HL-60 (cell line): ENCODE data around the gene UGT2A1.

Experiments
- DNase-seq, 2 experiments: peaks; one replicate each; pipeline ENCODE4 v3.0.0-alpha.2; 2010 to 2020; ENCODE audit warnings: low read depth in 1 of 2, low spot score in 1 of 2
- H3K27ac ChIP-seq: fragments of 250-450 bp; sonication (Bioruptor Pico); replicated peaks from 2 replicates; pipeline ENCODE4 v1.5.1; 2020; ENCODE audit warnings: mild to moderate bottlenecking, moderate library complexity
- H3K27me3 ChIP-seq: fragments of 250-450 bp; sonication (Bioruptor Pico); 2 replicates; pipeline ENCODE4 v1.5.1; 2021; ENCODE audit warnings: mild to moderate bottlenecking, moderate library complexity; ENCODE audit not compliant: insufficient read depth, poor library complexity, severe bottlenecking
- H3K4me3 ChIP-seq: replicated peaks from 2 replicates; pipeline ENCODE4 v1.5.1; 2011; ENCODE audit warnings: mild to moderate bottlenecking, control low read depth, low read length; ENCODE audit not compliant: insufficient read depth
- GABPA ChIP-seq: IDR thresholded peaks from 2 replicates; pipeline ENCODE4 v1.6.1; 2012; ENCODE audit warnings: low read depth
- POLR2AphosphoS5 ChIP-seq: IDR thresholded peaks from 2 replicates; pipeline ENCODE4 v1.6.1; 2012; ENCODE audit warnings: low read depth
- SPI1 ChIP-seq: IDR thresholded peaks from 2 replicates; pipeline ENCODE4 v1.6.1; 2012; ENCODE audit warnings: low read depth, mild to moderate bottlenecking, borderline replicate concordance
- TF ChIP-seq, protein P1 (sequence below): IDR thresholded peaks from one replicate; pipeline ENCODE4 v1.5.1; 2011; ENCODE audit warnings: low read length, control low read depth, inconsistent platforms; ENCODE audit not compliant: insufficient read depth
- TF ChIP-seq, protein P2 (sequence below): IDR thresholded peaks from 2 replicates; pipeline ENCODE4 v1.6.1; 2012; ENCODE audit warnings: low read depth; ENCODE audit not compliant: insufficient replicate concordance

UGT2A1 gene

DNA sequence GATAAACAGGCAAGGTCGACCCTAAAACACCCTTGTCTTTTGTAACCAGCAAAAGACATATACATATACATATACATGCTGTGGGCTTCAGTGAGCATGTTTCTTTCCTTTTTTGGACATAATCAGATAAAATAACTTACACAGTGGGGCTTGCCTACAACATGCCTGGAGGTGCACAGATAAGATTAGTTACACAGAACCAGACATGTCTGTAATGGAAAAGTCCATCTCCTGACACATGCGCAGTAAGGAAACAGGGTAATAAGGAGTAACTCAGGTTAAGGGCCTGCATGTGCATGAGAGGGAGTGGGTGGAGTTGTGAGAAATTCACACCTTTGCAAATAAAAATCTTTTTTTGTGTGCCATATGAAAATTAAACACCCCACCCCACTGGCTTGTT lies 3.4 kb downstream of the UGT2A1 start:
- H3K27me3 ChIP-seq, result no peaks in the 10 kb centered on the region
- no peak for DNase-seq
- TF ChIP-seq, protein P1, sequence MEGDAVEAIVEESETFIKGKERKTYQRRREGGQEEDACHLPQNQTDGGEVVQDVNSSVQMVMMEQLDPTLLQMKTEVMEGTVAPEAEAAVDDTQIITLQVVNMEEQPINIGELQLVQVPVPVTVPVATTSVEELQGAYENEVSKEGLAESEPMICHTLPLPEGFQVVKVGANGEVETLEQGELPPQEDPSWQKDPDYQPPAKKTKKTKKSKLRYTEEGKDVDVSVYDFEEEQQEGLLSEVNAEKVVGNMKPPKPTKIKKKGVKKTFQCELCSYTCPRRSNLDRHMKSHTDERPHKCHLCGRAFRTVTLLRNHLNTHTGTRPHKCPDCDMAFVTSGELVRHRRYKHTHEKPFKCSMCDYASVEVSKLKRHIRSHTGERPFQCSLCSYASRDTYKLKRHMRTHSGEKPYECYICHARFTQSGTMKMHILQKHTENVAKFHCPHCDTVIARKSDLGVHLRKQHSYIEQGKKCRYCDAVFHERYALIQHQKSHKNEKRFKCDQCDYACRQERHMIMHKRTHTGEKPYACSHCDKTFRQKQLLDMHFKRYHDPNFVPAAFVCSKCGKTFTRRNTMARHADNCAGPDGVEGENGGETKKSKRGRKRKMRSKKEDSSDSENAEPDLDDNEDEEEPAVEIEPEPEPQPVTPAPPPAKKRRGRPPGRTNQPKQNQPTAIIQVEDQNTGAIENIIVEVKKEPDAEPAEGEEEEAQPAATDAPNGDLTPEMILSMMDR, result no peak
- no peak for TF ChIP-seq SPI1
- TF ChIP-seq, protein P2, sequence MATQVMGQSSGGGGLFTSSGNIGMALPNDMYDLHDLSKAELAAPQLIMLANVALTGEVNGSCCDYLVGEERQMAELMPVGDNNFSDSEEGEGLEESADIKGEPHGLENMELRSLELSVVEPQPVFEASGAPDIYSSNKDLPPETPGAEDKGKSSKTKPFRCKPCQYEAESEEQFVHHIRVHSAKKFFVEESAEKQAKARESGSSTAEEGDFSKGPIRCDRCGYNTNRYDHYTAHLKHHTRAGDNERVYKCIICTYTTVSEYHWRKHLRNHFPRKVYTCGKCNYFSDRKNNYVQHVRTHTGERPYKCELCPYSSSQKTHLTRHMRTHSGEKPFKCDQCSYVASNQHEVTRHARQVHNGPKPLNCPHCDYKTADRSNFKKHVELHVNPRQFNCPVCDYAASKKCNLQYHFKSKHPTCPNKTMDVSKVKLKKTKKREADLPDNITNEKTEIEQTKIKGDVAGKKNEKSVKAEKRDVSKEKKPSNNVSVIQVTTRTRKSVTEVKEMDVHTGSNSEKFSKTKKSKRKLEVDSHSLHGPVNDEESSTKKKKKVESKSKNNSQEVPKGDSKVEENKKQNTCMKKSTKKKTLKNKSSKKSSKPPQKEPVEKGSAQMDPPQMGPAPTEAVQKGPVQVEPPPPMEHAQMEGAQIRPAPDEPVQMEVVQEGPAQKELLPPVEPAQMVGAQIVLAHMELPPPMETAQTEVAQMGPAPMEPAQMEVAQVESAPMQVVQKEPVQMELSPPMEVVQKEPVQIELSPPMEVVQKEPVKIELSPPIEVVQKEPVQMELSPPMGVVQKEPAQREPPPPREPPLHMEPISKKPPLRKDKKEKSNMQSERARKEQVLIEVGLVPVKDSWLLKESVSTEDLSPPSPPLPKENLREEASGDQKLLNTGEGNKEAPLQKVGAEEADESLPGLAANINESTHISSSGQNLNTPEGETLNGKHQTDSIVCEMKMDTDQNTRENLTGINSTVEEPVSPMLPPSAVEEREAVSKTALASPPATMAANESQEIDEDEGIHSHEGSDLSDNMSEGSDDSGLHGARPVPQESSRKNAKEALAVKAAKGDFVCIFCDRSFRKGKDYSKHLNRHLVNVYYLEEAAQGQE, result no peak
- no peak for TF ChIP-seq GABPA
- TF ChIP-seq POLR2AphosphoS5, result no peak
- no peak overlapping the region for H3K27ac ChIP-seq
- no peak overlapping the region for H3K4me3 ChIP-seq

DNA sequence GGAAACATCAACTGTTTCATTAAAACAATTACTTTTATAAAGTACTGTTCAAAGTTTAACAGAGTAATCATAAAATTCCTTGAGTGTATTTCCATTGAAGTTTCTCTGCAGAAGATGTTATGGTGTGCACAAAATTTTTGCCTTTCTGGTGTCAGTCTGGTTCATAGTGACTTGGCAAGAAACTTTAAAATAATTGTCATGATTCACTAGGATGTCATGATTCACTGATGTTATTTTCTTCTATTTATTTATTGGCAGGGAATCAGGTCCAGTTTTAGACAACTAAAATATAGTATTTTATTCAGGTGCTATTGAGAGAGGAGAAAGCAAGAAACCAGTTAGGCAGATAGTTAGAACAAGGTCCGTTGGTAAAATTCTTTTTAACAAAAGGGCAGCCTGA lies 3.8 kb downstream of the UGT2A1 start:
- TF ChIP-seq SPI1, result no peak
- no peak for TF ChIP-seq GABPA
- TF ChIP-seq, protein P1, result no peak
- TF ChIP-seq, protein P2, result no peak
- no peak for TF ChIP-seq POLR2AphosphoS5
- no peak overlapping the region for H3K4me3 ChIP-seq
- H3K27ac ChIP-seq, result no peak overlapping the region
- no peaks in the 10 kb centered on the region for H3K27me3 ChIP-seq
- no peak for DNase-seq

DNA sequence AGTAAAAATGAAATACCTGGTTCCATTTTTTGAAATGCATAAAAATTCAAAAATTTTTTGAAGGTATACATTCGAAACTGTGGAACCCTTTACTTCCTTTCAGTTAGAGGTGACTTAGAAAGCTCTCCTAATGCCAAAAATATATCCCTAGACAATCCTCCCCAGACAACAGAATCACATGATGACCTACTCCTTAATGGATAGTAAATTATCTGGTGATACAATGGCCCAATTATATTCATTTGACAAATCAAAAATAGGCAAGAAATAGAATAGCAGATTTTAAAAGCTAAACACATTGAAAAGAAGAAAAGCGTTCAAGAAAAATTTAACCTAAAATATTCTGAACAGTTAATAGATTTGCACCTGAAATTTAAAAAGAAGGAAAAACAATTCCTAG lies 10.1 kb downstream of the UGT2A1 start:
- Histone ChIP-seq H3K27me3 (no peaks in the 10 kb centered on the region), H3K4me3 (no peak overlapping the region), H3K27ac (no peak overlapping the region)
- no peak for TF ChIP-seq POLR2AphosphoS5
- no peak for TF ChIP-seq GABPA
- TF ChIP-seq, protein P1, result no peak
- TF ChIP-seq, protein P2, result no peak
- TF ChIP-seq SPI1, result no peak
- no peak for DNase-seq
